Fibroblast of skin of left quadriceps (primary cell): ENCODE results near the gene HMHB1.
"Not testable (repeated sequence)": the region's sequence is repeated elsewhere in the genome, so short reads cannot be mapped to it uniquely, and the experiment has no call there.

Source experiments
- DNase-seq, 2 experiments: peaks; one replicate each; pipeline ENCODE4 v3.0.0-alpha.2; 2013; ENCODE audit warnings: low read depth in 2 of 2

HMHB1 gene

DNA sequence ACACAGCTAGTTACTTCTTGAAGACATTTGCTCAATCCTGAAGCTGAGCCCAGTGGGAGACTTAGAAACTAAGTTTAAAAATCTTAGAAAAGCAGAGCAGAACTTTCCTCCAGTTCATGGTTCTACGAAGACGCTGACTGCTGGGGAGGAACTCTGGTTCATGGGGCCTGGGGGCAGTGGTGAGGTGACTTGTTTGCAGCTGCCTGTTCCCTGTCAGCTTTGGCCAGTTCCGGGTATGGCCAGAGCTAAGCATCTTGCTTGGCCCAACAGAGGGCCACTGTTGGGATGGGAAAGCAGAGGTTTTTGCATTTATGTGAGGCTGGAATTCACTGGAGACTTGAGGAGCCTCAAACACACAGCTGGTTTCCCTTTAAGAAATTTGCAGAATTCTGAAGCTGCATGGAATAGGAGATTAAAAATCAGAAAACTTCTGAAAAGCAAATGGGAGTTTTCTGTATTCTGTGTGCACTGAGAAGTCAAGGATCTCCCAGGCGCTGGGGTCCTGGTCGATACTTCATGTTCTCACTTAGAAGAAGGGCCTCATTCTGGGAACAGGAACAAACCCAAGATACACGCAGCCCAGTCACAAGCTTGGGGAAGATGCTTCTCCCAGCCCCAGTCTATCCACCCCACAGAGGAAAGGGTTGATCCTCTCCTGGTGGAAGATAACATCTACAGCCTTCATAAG lies 10.6 kb upstream of the HMHB1 start:
- no peak for DNase-seq

DNA sequence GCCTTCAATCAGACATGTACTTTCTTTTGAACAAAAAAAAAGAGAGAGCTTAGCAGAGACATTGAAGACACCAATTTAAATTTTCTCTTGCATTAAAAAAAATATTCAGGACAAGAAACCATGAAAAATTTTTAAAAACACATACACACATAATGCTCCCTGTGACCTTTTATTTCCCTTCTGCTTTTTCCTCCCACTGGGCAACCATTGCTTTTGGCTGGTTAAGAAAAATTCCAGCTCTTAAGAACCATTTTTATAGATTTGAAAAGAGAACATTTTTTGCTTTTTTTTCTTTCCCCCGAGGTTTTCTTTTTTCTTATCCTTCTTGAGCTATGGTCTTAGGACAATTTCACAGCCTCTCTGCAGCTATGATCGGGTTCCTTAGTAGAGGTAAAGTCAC lies 6.1 kb upstream of the HMHB1 start:
- DNase-seq, result no peak

DNA sequence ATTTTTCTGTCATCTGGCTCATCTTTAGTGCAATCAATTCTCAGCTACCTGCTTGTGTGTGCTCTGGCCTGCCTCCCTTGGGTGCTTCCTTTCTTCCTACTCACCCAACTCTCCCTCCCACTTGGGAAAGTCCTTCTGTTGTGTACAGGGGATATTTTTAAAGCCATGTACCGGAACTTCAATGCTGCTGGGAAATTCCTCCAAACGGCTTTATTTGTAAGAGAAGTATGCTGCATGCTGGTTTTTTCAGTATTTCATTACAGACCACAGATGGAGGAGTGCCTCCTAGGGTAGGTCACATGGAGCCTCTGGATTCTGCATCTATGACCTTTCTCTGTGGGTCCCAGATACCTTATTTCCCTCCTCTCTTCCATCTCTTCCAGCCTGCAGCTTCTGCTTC lies 5.4 kb upstream of the HMHB1 start:
- DNase-seq, result no peak

DNA sequence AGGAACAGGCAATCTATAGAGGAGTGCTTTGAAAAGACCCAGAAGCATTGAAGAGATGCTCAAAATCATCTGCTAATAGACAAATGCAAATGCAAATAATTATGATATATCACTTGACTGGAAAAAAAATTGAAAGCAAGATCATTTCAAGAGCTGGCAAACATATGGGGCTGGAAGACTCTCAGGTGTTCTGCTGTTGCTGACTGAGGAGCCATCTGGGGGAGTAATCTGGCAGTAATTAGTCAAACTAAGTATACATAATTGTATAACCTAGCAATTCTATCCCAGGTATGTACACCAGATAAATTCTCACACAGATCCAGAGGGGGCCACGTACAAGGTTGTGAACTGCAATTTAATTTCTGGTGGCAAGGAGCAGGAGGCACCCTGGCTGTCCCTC lies 4.6 kb upstream of the HMHB1 start:
- DNase-seq, result no peak

DNA sequence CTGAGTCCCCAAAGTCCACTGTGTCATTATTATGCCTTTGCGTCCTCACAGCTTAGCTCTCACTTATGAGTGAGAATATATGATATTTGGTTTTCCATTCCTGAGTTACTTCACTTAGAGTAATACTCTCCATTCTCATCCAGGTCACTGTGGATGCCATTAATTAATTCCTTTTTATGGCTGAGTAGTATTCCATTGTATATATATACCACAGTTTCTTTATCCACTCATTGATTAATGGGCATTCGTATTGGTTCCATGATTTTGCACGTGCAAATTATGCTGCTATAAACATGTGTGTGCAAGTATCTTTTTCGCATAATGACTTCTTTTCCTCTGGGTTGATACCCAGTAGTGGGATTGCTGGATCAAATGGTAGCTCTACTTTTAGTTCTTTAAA lies 4.4 kb downstream of the HMHB1 start:
- not testable (repeated sequence) for DNase-seq

DNA sequence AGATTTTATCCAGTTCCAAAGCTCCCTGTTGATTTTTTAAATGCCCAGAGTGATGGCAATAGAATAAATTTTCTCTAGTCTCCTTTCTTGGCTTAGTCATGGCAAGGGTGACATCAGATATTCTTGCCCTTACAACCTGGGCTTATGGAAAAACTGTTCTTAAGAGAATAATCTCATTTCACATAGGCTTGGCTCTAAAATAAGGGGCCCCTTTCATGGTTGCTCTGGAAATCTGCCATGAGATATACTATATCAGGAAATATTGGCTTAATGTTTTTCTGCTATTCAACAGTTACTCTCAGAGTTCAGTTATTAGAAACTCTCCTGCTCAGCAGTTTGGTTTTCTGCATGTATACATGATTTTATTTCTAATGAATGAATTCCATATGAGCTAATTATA lies 7.8 kb downstream of the HMHB1 start:
- no peak for DNase-seq

DNA sequence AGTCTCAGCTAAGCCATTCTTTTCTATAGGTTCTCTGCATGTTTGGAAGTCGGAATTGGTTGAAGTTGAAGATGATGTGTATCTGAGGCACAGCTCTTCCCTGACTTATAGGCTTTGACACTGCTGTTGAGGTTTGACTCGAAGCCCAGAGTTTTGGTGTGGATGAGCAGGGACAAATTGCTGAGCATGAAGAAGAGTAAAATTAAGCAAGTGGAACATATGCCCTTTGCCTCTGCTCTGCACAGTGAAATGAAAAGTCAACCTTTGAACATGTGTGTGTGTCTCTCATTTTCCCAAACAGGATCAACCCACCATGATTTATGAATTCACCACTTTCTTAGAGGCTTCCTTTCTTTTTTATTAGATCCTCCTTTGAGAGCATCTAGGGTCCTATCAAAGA lies 8.5 kb downstream of the HMHB1 start:
- DNase-seq, result no peak

DNA sequence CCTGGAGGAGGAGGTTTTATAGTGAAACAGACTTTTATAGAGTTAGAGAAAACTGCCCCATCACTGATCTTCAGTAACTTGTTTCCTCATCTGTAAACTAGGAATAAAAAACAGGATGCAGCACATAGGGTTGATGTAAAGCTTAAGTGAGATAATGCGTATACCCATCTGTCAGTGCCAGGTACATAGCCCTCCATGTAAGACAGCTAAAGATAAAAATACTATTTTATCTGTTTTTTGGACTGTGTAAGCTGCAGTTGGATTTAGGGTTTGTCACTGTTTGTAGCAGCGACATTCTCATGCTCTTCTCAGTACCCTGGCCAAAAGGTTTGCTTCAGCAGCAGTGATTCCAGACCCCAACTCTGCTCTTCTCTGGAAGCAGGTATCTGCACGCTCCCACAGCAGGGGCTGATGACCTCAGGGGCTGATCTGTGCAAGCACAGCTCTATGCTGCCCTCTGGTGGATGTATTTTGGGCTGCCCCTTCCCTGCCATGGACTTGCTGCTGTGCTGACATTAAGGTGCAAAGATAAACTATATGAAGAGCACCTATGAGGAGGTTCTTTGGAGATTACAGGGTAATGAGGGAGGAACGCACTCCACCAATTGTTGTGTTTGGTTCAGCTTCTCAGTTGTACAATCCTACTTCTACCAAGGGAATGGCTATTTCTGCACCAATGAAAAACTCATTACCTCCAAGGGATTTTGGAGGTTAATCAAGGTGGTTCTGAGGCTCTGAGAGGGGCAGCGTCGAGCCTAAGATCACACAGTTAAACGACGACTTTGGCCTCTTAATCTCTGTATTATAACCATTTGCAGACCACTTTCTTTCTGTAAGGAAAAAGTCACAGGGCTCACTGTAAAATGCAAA lies 13.1 kb downstream of the HMHB1 start:
- peak; percentile 46 to 48 for DNase-seq

DNA sequence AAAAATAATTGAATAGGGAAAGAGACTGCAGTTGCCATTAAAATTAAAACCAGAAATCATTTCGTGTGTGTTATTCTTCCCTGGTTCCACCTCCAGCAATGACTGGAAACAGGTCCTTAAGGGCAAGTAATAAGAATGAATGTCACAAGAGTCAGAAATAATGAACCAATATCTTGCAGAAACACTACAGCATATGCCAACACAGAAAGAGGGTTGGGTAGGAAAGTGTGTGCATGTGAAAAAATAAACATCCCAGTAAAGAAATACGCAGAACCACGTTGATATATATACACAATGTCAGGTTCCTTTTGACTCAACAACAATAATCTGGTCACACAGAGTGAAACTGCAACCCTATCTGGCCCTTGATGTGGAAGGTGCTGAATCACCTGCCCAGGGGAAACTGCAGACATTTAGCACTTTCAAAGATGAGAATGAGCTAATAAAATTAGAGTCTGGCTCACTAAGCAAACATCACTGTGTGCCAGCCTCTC lies 15.0 kb downstream of the HMHB1 start:
- no peak for DNase-seq

DNA sequence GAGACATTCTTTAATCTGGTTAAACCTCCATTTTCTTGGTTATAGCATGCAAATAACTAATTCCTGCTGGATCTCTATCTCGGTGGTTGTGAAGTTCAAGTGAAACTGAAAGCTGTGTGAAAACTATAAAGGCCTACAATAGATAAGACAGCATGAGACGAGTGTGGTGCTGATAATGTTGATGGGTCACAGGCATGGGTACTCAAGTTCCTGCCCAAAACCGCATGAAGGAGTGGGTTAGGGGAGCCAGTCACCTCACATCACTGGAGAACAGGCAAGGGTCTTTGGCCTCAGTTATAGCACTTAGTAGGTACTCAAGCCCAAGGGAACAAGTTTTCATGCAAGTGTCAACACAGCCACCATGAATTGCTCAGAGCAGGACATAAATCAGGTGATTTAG lies 16.7 kb downstream of the HMHB1 start:
- DNase-seq, result no peak

DNA sequence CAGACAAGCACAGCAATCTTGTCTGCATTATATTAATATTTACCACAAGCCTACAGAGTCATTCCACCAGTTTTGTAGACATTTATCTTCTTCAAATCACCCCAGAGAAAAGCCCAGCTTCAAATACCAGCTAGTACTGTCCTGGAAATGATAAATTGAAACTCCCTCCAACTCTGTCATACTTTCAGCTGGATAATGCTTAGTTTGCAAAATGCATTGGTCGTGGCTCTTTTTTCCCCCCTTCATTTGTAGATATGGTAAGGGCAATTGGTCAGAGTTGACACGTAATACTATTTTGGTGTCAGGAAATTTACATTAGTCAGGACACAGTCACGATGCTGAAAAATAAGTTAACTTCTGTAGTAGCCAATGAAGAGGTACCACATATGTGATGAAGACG lies 21.2 kb downstream of the HMHB1 start:
- no peak for DNase-seq

DNA sequence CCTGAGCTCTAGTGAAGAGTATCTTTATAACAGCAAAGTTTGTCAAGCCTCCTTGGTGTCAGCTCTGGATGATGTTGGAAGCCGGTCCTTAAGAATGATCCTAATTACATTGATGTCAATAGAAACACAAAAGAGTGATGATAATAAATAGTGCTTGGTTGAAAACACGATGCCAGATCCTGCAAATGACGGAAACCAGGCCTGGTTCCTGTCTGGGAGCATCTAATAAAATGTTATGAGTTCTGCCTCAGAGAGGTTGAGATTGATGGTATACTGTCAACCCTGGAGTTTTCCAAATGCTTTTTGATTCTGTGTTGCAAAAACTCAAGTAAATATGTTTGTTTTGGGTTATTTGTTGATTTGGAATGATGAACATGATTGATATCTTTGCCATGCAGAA lies 23.3 kb downstream of the HMHB1 start:
- no peak for DNase-seq

DNA sequence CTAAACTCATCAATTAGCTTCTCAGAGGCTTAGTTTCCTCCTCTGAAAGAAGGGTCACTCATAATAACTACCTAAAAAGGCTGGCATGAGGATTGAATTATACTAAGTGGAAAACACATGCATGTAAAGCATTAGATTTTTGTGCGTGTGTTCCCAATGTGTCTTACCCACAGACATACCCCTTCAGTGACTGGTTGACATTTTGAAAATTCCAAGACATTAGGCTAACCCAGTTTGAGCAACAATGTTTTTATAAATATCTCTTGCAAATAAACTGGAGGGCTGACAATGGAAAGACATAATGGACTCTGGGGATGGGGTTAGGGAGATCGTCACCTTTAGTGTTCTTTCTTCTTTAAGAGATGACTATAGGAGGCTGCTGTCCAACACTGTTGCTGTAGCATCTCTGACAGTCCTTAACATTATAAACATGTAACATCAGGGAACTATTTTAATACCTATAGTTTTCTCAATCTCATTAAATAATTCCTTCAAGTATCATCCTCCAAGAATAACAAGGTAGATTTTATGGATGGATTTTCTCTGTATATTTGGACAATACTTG lies 24.3 kb downstream of the HMHB1 start:
- DNase-seq, result peak; percentile 32 to 34

DNA sequence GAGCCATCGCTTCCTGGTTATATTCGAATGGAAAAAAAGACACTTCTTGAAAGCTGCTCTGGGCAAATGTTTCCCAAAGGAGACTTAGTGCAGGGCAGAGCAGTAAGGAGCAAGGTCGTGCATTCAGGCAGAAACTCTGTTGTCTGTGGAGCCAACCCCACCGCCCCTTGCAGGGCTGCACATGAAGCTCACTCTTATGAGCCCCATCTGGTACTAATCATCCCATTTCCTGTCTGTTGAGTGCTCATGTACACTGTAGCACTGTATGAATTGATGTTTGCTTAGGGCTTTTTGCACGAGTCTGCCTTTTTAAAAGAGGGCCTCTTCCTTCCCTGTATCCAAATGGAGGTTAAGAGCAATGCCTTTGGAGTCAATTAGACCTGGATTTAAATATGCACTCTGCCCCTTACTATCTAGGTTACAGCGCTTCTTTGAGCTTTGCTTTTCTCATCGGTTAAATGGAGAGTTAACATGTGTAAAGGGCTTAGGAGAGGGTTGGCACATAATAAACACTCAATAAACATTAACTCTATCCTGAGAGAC lies 25.4 kb downstream of the HMHB1 start:
- peak; percentile 80 to 84 for DNase-seq

DNA sequence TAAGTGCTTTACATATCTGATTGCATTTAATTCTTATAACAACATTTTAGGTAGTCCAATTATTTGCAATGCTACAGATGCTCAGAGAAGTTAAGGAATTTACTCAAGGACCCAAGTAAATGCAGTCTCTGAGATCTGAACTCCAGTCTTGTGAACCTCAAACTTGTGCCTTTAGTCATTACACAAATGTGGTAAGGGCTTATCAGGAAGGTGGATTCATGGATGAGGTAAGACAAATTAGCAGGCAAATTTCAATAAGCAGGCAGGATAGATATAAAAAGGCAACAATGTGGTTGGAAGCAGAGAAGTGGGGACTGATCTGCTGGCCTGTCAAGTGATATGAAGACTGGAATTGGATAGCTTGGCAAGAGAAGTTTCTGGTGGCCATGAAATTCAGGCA lies 29.5 kb downstream of the HMHB1 start:
- DNase-seq, result no peak

DNA sequence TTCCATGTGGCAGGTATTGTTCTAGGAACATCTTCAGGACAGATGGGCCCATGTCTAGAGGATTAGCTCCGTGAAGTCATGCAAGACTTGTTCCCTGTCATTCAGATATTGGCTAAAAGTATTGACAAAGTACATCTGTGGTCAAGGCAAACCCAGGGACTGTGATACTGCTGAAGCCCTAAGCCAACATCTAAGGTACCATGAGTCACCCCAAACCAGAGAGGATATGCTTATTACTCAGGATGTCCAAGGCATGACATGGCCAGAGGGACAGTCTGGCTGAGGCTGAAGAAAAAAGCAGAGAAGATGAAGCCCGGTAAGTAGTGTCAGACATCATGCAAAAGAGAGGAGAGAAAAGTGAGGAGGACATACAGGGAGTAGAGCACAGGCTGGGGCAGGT lies 31.0 kb downstream of the HMHB1 start:
- DNase-seq, result no peak

DNA sequence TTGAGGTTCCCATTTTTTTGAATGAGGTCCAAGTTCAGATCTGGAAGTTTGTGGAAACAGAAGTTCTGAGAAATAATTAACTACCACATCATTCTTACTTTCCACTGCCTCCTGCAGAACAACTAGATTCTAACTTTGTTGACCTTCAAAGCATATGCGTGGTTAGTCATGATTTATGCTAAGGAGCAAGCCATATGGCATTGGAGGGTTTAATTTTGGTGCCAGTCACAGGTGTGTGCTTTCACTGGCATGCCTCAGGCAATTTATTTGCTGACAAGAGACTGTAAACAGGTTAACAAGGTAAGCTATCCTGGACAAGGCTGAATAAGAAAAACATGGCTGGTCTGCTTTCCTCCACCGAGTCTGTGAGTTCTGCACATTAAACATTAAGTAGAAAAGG lies 31.5 kb downstream of the HMHB1 start:
- no peak for DNase-seq

DNA sequence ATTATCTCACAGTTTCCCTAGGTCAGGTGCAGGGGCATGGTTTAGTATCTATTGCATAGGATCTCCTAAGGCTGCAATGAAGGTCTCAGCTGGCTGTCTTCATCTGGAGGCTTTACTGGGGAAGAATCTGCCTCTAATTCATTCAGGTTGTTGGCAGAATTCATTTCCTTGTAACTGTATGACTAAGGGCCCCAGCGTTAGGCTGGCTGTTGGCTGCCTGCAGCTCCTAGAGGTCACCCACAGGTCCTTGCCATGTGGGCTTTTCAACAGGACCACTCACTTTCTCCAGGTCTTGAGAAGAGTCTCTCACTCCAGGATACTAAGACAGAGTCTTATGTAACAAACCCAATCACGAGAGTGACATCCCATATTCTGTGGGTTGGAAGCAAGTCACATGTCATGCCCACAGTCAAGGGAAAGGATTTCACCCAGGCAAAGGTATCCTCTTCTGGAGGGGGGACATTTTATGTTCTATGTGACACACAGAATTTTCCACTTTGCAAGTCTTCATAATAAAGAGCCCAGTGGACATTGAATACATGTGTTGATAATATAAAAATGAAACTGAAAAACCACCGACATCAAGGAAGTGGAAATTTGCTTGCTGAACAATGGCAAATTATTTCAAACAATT lies 38.2 kb downstream of the HMHB1 start:
- DNase-seq, result no peak

DNA sequence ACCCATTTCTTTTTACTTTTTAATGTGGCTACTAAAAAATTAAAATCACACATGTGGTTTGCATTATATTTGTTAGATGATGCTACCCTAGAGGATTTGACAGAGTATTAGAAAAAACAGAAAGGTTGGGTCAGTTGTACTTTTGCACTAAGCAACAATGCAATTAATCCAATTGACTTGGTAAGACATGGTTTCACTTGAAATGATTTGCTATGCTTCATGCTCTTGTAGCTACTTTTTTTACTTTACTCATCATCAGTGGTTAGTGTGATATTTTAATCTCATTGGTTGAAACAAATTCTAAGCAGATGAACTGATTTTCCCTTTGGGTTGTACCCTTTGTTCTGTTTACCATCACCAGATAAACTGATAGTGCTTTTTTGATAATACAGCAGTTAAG lies 39.4 kb downstream of the HMHB1 start:
- no peak for DNase-seq

DNA sequence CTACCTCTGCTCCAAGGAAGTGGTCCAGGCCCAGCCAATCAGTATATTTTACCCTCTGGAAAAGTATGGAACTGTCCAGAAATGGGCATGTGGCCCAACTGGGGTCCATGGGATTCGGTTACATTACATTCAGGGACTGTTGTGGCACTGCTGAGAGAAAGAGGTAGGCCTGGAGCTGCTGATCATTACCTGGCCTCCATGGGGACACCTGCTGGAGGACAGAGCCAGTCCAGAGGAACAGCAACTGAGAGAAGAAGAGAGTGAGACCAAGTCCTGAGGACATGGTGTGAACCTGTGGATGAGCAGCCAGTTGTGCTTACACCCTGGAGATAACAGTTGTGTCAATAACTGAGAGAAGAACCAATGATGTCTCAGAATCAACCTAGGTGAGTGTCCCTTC lies 48.2 kb downstream of the HMHB1 start:
- DNase-seq, result no peak

DNA sequence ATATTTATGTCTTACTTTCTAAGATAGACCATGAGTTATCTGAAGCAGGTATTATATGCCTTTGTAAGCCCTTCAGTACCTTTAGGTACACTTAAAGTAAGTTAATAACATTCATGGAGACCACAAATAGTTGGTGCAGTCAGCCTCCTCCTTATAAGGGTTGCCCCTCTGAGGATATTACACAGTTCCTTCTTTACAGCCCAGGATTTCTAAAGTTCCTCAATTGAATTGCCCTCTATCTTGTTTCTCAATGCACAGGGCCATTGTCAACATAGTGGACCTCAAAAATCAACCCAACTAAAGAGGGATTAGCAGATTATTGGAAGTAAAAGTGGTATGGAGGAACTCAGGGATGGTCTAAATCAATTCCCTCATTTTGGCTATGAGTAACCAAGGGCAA lies 50.3 kb downstream of the HMHB1 start:
- no peak for DNase-seq

DNA sequence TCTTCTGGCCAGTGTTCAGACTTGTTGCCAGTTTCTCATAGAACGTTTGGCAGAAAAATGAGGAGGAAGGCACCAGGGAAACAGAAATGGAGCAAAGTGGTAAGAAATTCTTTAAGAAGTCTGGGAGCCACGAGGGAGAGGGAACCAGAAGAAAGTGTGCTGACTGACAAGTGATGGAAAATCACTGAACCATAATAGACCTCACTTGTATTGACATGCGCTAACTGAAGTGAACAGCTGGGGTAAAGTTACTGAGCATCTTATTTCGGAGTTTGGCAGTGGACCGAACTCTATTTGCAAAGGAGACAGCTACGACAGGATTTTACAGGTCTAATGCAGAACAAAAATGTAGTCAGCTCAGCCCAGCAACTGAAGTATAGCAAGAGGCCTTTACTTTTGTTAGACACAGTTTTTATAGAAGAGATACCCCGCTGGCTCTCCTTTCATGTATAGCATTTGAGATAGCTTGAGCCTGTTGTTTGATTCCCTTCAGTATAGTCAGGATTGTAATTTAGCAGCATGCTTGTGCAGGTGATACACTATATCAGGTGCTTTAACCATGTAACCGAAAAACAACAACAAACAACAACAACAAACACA lies 53.6 kb downstream of the HMHB1 start:
- no peak for DNase-seq
